Pancreas (tissue), 10 donors: ENCODE results near the gene MYMK. TPM values are rescaled to one million over a fixed set of nuclear protein-coding genes. Genes with fewer than 3 reads are reported as not detected.
A peak's percentile ranks its signal among the peaks of the same experiment; 100 is the strongest.

Experiments
- ATAC-seq, 4 donors: fragments of 200-7000 bp; cut with Tn5 transposase; one replicate each; pipeline versions ENCODE4 v1.8.0 to v1.9.1; 2020; ENCODE audit warnings: mild to moderate bottlenecking in 4 of 4, moderate library complexity in 4 of 4
- DNase-seq, 6 donors: peaks; one replicate each; pipeline ENCODE4 v3.0.0-alpha.2; 2020
- FAIRE-seq: peaks from 2 replicates; lab custom pipeline; 2012; peaks lifted over from hg19 to GRCh38; lab: Jason Lieb, UNC
- H3K27ac ChIP-seq, 4 donors: fragments of 200-600 bp; sonication (generic); 1 replicate in 3 of 4; 2 replicates in 1 of 4; pipeline versions ENCODE4 v1.5.0 to v1.8.0; 2020
- H3K27me3 ChIP-seq, 4 donors: fragments of 200-600 bp; one replicate each; pipeline ENCODE4 v1.8.0; 2021
- H3K36me3 ChIP-seq, 3 donors: fragments of 200-600 bp; sonication (generic) in 1 of 3; one replicate each; pipeline versions ENCODE4 v1.5.0 to v1.8.0; 2020 to 2021
- H3K4me1 ChIP-seq, 3 donors: fragments of 200-600 bp; one replicate each; pipeline ENCODE4 v1.8.0; 2021
- H3K4me3 ChIP-seq, 4 donors: fragments of 200-600 bp; sonication (generic) in 2 of 4; one replicate each; pipeline versions ENCODE4 v1.5.0 to v1.8.0; 2020 to 2021
- H3K9me3 ChIP-seq, 4 donors: fragments of 200-600 bp; one replicate each; pipeline ENCODE4 v1.8.0; 2021
- WGBS, 2 donors: extraction: QIAGEN DNeasy Blood & Tissue Kit; methylation state at CpG; one replicate each; pipeline ENCODE4 v1.1.7; 2013; 5-methylcytosine and 5-hydroxymethylcytosine counted together
- intact Hi-C, 3 donors: fragments of 100-400 bp; cut with DNase I; formaldehyde crosslinking; loops; one replicate each; pipeline versions ENCODE4 v1.11.1 to v1.14.2; 2022
- polyA plus RNA-seq, 2 donors: library from polyadenylated mRNA; stranded (reverse); fragments of 200-250 nt; gene quantifications; one replicate each; pipeline ENCODE4 v1.2.3, GENCODE V29; 2013
- total RNA-seq, 6 donors: library from RNA; stranded (reverse); fragmentation: NEBNext Ultra II Directional in 4 of 6; extraction: Animal tissue kit (Norgen Biotek cat#: 25700) in 4 of 6; gene quantifications; one replicate each; pipeline versions ENCODE4 v1.2.1 to v1.2.4, GENCODE V29; 2021 to 2023
- TF ChIP-seq, protein P1 (sequence below), 4 donors: fragments of 200-600 bp; sonication (generic) in 3 of 4; IDR thresholded peaks; one replicate each; pipeline versions ENCODE4 v1.5.0 to v1.8.0; 2021; ENCODE audit warnings: antibody characterized with exemption in 4 of 4
- donor health status: healthy with polysubstance abuse.
- donor health status: DM: no; HTN: no; CAD: no; lungs with moderate emphysema.
- donor health status: DM: no; HTN: no; CAD: no.
- donor health status: control.
- donor health status: control.
- donor health status: Bipolar disorder and iron deficiency.
- donor health status: DM: yes; HTN: yes; CAD: no.
- donor health status: DM: no; HTN: no; CAD: no.
- donor health status: DM: no; HTN: no; CAD: no.
- donor health status: DM: yes; HTN: yes; CAD: no.

MYMK gene
- total and polyA plus RNA-seq, 8 donors = not detected

- Histone ChIP-seq H3K4me3 (no peak overlapping the region), H3K27ac (no peak overlapping the region), H3K27me3 (no peaks in the 10 kb centered on the region), H3K9me3 (no peaks in the 10 kb centered on the region), H3K36me3 (no peaks in the 10 kb centered on the region), H3K4me1 (no peaks in the 10 kb centered on the region)
- DNase-seq (peak in 1 of 6 donors; percentile 63), FAIRE-seq (no peak), ATAC-seq (no peak)
- TF ChIP-seq, protein P1, sequence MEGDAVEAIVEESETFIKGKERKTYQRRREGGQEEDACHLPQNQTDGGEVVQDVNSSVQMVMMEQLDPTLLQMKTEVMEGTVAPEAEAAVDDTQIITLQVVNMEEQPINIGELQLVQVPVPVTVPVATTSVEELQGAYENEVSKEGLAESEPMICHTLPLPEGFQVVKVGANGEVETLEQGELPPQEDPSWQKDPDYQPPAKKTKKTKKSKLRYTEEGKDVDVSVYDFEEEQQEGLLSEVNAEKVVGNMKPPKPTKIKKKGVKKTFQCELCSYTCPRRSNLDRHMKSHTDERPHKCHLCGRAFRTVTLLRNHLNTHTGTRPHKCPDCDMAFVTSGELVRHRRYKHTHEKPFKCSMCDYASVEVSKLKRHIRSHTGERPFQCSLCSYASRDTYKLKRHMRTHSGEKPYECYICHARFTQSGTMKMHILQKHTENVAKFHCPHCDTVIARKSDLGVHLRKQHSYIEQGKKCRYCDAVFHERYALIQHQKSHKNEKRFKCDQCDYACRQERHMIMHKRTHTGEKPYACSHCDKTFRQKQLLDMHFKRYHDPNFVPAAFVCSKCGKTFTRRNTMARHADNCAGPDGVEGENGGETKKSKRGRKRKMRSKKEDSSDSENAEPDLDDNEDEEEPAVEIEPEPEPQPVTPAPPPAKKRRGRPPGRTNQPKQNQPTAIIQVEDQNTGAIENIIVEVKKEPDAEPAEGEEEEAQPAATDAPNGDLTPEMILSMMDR (IDR thresholded peaks at IDR 0.05) = no peak
- WGBS, 2 donors = 82 to 86% methylated on average over 31 of the region's 31 CpGs
- intact Hi-C loops = no loop called here
Measured at GRCh38 chr9:133553973-133554713, 29.4 kb upstream of the MYMK start.

DNA sequence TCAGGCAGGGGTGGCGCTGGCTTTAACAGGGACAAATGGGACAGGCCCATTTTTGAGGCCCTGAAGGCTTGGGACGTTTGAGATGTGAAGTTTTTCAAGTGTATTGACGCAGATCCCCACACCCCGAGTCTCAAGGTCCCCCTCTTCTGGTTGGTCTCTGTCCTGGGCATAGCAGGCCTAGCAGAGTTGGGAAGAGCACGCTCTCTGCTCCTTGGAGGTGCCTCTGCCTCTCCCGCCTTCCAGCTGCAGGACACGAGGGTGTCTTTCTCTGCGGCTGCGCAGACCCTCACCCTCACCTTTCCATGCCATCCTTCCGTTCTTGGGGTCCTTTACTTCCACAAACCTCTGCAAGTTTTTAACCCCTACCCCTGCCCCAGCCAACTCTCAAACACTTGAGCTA is 28.4 kb upstream of the MYMK start:
- ATAC-seq = no peak
- no peaks in the 10 kb centered on the region for H3K36me3 ChIP-seq
- no peak overlapping the region for H3K27ac ChIP-seq
- no peaks in the 10 kb centered on the region for H3K4me1 ChIP-seq
- intact Hi-C loops = no loop called here
- DNase-seq = no peak
- 83 to 86% methylated on average over 10 of the region's 10 CpGs for WGBS, 2 donors
- TF ChIP-seq, protein P1 (IDR thresholded peaks at IDR 0.05) = no peak
- H3K4me3 ChIP-seq = no peak overlapping the region
- no peaks in the 10 kb centered on the region for H3K9me3 ChIP-seq
- H3K27me3 ChIP-seq = no peaks in the 10 kb centered on the region
- FAIRE-seq = no peak

- intact Hi-C loops = no loop called here
- DNase-seq = no peak
- H3K27ac ChIP-seq = no peak overlapping the region
- FAIRE-seq = no peak
- H3K36me3 ChIP-seq = no peaks in the 10 kb centered on the region
- no peaks in the 10 kb centered on the region for H3K9me3 ChIP-seq
- TF ChIP-seq, protein P1 (IDR thresholded peaks at IDR 0.05) = no peak
- H3K4me3 ChIP-seq = no peak overlapping the region
- H3K27me3 ChIP-seq = no peaks in the 10 kb centered on the region
- WGBS, 2 donors = 88% methylated on average over 8 of the region's 8 CpGs
- H3K4me1 ChIP-seq = no peaks in the 10 kb centered on the region
- ATAC-seq = no peak
Measured at GRCh38 chr9:133552236-133552635, 27.5 kb upstream of the MYMK start.

DNA sequence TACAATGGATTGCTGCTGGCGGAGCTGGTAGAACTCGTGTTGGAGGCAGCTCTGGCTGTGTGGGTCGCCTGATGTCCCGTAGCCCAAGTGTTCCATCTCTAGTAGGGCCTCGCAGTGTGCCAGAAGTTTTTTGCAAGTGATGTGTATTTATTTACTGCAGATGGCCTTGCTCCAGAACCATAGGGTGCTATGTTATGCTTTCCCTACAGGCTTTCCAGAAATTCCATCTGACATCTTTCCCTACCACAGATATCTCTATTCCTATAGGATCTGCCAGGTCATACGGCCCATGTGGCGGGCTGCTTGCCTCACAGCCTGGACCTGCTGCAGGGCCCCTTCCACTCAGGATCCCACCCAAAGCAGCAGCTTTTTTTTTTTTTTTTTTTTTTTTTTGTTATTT is 26.7 kb upstream of the MYMK start:
- no peaks in the 10 kb centered on the region for H3K4me1 ChIP-seq
- TF ChIP-seq, protein P1 (IDR thresholded peaks at IDR 0.05) = no peak
- 82 to 87% methylated on average over 7 of the region's 7 CpGs for WGBS, 2 donors
- DNase-seq (no peak), ATAC-seq (no peak), FAIRE-seq (no peak)
- H3K36me3 ChIP-seq = no peaks in the 10 kb centered on the region
- no peak overlapping the region for H3K4me3 ChIP-seq
- no peaks in the 10 kb centered on the region for H3K9me3 ChIP-seq
- H3K27ac ChIP-seq = no peak overlapping the region
- intact Hi-C loops = no loop called here
- H3K27me3 ChIP-seq = no peaks in the 10 kb centered on the region

GRCh38 chr9:133547116-133547515 is 22.4 kb upstream of the MYMK start:
- FAIRE-seq (no peak), ATAC-seq (no peak), DNase-seq (no peak)
- intact Hi-C loops = no loop called here
- no peaks in the 10 kb centered on the region for H3K27me3 ChIP-seq
- no peaks in the 10 kb centered on the region for H3K36me3 ChIP-seq
- no peaks in the 10 kb centered on the region for H3K9me3 ChIP-seq
- WGBS, 2 donors = 81 to 86% methylated on average over 15 of the region's 15 CpGs
- TF ChIP-seq, protein P1 (IDR thresholded peaks at IDR 0.05) = no peak
- no peak overlapping the region for H3K27ac ChIP-seq
- H3K4me3 ChIP-seq = no peak overlapping the region
- no peaks in the 10 kb centered on the region for H3K4me1 ChIP-seq
